Body of pancreas (tissue), 4 donors: Measurements from ENCODE around the gene RNF17. TPM values are rescaled to one million over a fixed set of nuclear protein-coding genes. Genes with fewer than 3 reads are reported as not detected.

Experiments
- ATAC-seq: fragments of 150-250 bp; one replicate; pipeline ENCODE4 v1.9.1; 2016
- DNase-seq, 4 donors: peaks; one replicate each; pipeline ENCODE4 v3.0.0-alpha.2; 2019
- H3K27ac ChIP-seq, 4 donors: fragments of 200-600 bp; sonication (generic); 1 replicate in 3 of 4; 2 replicates in 1 of 4; pipeline versions ENCODE4 v1.5.1 to v1.6.1; 2016 to 2019; ENCODE audit warnings: mild to moderate bottlenecking in 1 of 4, mixed read lengths in 1 of 4, moderate library complexity in 1 of 4
- H3K27me3 ChIP-seq, 2 donors: fragments of 200-600 bp; sonication (generic); one replicate each; pipeline ENCODE4 v1.6.0; 2016; ENCODE audit warnings: mild to moderate bottlenecking in 1 of 2
- H3K36me3 ChIP-seq, 2 donors: fragments of 200-600 bp; sonication (generic); replicated peaks in 1 of 2; 2 replicates each; pipeline ENCODE4 v1.5.1; 2016; ENCODE audit warnings: low read depth in 2 of 2; ENCODE audit not compliant: insufficient read depth in 1 of 2
- H3K4me1 ChIP-seq: fragments of 200-600 bp; sonication (generic); one replicate; pipeline ENCODE4 v1.6.0; 2016
- H3K4me3 ChIP-seq, 2 donors: fragments of 200-600 bp; sonication (generic); 1 replicate in 1 of 2; 2 replicates in 1 of 2; pipeline ENCODE4 v1.5.1; 2016 to 2019
- H3K9me3 ChIP-seq, 3 donors: fragments of 200-600 bp; sonication (generic); 1 replicate in 2 of 3; 2 replicates in 1 of 3; pipeline ENCODE4 v1.5.1; 2016
- POLR2A ChIP-seq, 3 donors: fragments of 450-650 bp; IDR thresholded peaks; one replicate each; pipeline ENCODE4 v1.6.1; 2016; ENCODE audit warnings: antibody characterized with exemption in 3 of 3, mild to moderate bottlenecking in 2 of 3
- WGBS, 2 donors: methylation state at CpG; one replicate each; pipeline ENCODE4 v1.1.5; 2017; 5-methylcytosine and 5-hydroxymethylcytosine counted together
- intact Hi-C: fragments of 100-400 bp; cut with DNase I; formaldehyde crosslinking; loops from one replicate; pipeline ENCODE4 v1.15.1; 2023
- total RNA-seq, 2 donors: library from RNA; depleted of rRNA; stranded (reverse); fragments of >200 nt; gene quantifications; one replicate each; pipeline ENCODE4 v1.1.0, GENCODE V29; 2016
- TF ChIP-seq, protein P1 (sequence below), 7 experiments: fragments of 450-650 bp in 4 of 7; fragments of 200-600 bp in 3 of 7; sonication (generic) in 3 of 7; IDR thresholded peaks; one replicate each; pipeline ENCODE4 v1.5.1; 2016 to 2019; ENCODE audit warnings: antibody characterized with exemption in 7 of 7

Gene RNF17
- total RNA-seq, 2 donors from 2014 or later: 1.6 TPM; not detected in 1

DNA sequence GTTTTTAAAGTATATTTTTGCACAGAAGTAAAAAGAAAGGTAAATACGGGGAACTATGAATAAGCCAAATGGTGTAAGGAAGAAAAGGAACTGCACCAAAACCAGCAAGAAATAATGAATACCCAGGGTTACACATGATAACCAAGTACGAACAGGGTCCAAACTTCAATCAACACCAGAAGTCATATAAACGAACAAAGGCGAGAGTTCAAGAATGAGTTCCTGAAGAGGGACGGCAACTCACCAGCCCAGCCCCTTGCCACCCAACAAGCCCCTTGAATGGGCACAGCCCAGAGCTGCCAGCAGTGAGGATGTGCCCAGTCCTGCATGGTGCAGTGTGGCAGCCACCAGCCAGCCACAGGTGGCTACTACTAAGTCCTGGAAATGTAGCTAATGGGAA is 132.1 kb downstream of the RNF17 start:
- ATAC-seq (no peak), DNase-seq (no peak)
- no peaks in the 10 kb centered on the region for H3K36me3 ChIP-seq
- H3K4me3 ChIP-seq: no peak overlapping the region
- H3K4me1 ChIP-seq: no peaks in the 10 kb centered on the region
- WGBS, 2 donors: 84 to 92% methylated on average over 5 of the region's 5 CpGs
- no peaks in the 10 kb centered on the region for H3K9me3 ChIP-seq
- intact Hi-C loops: no loop called here
- H3K27ac ChIP-seq: no peak overlapping the region
- no peaks in the 10 kb centered on the region for H3K27me3 ChIP-seq
- TF ChIP-seq POLR2A (IDR thresholded peaks at IDR 0.05): no peak
- TF ChIP-seq, protein P1, sequence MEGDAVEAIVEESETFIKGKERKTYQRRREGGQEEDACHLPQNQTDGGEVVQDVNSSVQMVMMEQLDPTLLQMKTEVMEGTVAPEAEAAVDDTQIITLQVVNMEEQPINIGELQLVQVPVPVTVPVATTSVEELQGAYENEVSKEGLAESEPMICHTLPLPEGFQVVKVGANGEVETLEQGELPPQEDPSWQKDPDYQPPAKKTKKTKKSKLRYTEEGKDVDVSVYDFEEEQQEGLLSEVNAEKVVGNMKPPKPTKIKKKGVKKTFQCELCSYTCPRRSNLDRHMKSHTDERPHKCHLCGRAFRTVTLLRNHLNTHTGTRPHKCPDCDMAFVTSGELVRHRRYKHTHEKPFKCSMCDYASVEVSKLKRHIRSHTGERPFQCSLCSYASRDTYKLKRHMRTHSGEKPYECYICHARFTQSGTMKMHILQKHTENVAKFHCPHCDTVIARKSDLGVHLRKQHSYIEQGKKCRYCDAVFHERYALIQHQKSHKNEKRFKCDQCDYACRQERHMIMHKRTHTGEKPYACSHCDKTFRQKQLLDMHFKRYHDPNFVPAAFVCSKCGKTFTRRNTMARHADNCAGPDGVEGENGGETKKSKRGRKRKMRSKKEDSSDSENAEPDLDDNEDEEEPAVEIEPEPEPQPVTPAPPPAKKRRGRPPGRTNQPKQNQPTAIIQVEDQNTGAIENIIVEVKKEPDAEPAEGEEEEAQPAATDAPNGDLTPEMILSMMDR (IDR thresholded peaks at IDR 0.05): no peak

- no peaks in the 10 kb centered on the region for H3K36me3 ChIP-seq
Observed at GRCh38 chr13:24897293-24897692, 133.3 kb downstream of the RNF17 start.

GRCh38 chr13:24899601-24900000 is 135.6 kb downstream of the RNF17 start:
- Histone ChIP-seq H3K36me3 (no peaks in the 10 kb centered on the region), H3K4me3 (no peak overlapping the region), H3K4me1 (no peaks in the 10 kb centered on the region), H3K27me3 (no peaks in the 10 kb centered on the region), H3K9me3 (no peaks in the 10 kb centered on the region), H3K27ac (no peak overlapping the region)
- TF ChIP-seq, protein P1 (IDR thresholded peaks at IDR 0.05): no peak
- no peak for TF ChIP-seq POLR2A (IDR thresholded peaks at IDR 0.05)
- 90 to 98% methylated on average over 5 of the region's 5 CpGs for WGBS, 2 donors
- intact Hi-C loops: no loop called here
- DNase-seq (no peak), ATAC-seq (no peak)

More at GRCh38 chr13:24897293-24897692, 133.3 kb downstream of the RNF17 start:
- TF ChIP-seq POLR2A (IDR thresholded peaks at IDR 0.05): no peak
- TF ChIP-seq, protein P1 (IDR thresholded peaks at IDR 0.05): no peak
- H3K27me3 ChIP-seq: no peaks in the 10 kb centered on the region
- intact Hi-C loops: no loop called here
- H3K9me3 ChIP-seq: no peaks in the 10 kb centered on the region
- ATAC-seq (no peak), DNase-seq (no peak)
- H3K4me3 ChIP-seq: no peak overlapping the region
- no peaks in the 10 kb centered on the region for H3K4me1 ChIP-seq
- no peak overlapping the region for H3K27ac ChIP-seq
- WGBS, 2 donors: 88 to 100% methylated on average over 1 of the region's 1 CpG

DNA sequence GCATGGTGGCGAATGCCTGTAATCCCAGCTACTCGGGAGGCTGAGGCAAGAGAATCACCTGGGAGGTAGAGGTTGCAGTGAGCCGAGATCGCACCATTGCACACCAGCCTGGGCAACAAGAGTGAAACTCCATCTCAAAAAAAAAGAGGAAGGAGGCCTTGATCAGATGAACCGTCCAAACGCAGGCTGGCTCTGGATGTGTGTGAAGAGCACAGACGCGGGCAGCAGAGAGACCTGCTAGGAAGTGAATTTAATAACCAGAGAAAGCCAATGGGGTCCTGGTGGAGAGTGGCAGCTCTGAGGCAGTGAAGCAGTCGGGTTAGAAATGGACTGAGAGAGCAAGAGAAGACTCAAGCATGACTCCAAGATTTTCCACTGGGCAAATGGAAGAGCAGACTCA is 136.5 kb downstream of the RNF17 start:
- no peaks in the 10 kb centered on the region for H3K27me3 ChIP-seq
- ATAC-seq: no peak

GRCh38 chr13:24905242-24905641 is 141.3 kb downstream of the RNF17 start:
- no peak for ATAC-seq
- no peak for DNase-seq
- Histone ChIP-seq H3K4me1 (no peaks in the 10 kb centered on the region), H3K4me3 (no peak overlapping the region), H3K27ac (no peak overlapping the region), H3K36me3 (no peaks in the 10 kb centered on the region), H3K27me3 (no peaks in the 10 kb centered on the region), H3K9me3 (no peaks in the 10 kb centered on the region)
- intact Hi-C loops: no loop called here
- TF ChIP-seq POLR2A (IDR thresholded peaks at IDR 0.05): no peak
- TF ChIP-seq, protein P1 (IDR thresholded peaks at IDR 0.05): no peak
- WGBS, 2 donors: 88 to 90% methylated on average over 3 of the region's 3 CpGs

More for the DNA sequence above, 136.5 kb downstream of the RNF17 start:
- no peak for DNase-seq
- Histone ChIP-seq H3K4me3 (no peak overlapping the region), H3K36me3 (no peaks in the 10 kb centered on the region), H3K9me3 (no peaks in the 10 kb centered on the region), H3K27ac (no peak overlapping the region), H3K4me1 (no peaks in the 10 kb centered on the region)
- no peak for TF ChIP-seq POLR2A (IDR thresholded peaks at IDR 0.05)
- TF ChIP-seq, protein P1 (IDR thresholded peaks at IDR 0.05): no peak
- WGBS, 2 donors: 81 to 84% methylated on average over 9 of the region's 9 CpGs
- intact Hi-C loops: no loop called here
